Naive thymus-derived CD4-positive, alpha-beta T cell (primary cell): ENCODE measurements around the gene NUP98. TPM values are rescaled to one million over a fixed set of nuclear protein-coding genes. Genes with fewer than 3 reads are reported as not detected.

Experiments used
- ATAC-seq: fragments of 150-1000 bp; cut with Tn5 transposase; 2 replicates; pipeline ENCODE4 v1.10.0; 2021; ENCODE audit warnings: mild to moderate bottlenecking, moderate library complexity
- CTCF ChIA-PET: fragments of 350-600 bp; sonication (Branson Sonifier 250); formaldehyde crosslinking; loops from one replicate; lab custom pipeline; 2021; ENCODE audit warnings: antibody characterized with exemption; lab: Charles Lee
- POLR2A ChIA-PET: fragments of 350-600 bp; sonication (Branson Sonifier 250); formaldehyde crosslinking; loops from one replicate; lab custom pipeline; 2021; ENCODE audit warnings: antibody characterized with exemption, inconsistent platforms; lab: Charles Lee
- DNase-seq, 9 donors: peaks; one replicate each; pipeline versions ENCODE4 v3.0.0 to v3.0.0-alpha.2; 2020 to 2022; ENCODE audit warnings: mixed read lengths in 1 of 9
- H3K27ac ChIP-seq: one replicate; pipeline ENCODE4 v1.7.0; 2013; ENCODE audit warnings: mild to moderate bottlenecking, low read depth, low read length, moderate library complexity
- H3K27me3 ChIP-seq, 2 donors: one replicate each; pipeline ENCODE4 v1.7.0; 2013; ENCODE audit warnings: low read length in 2 of 2, mild to moderate bottlenecking in 2 of 2, moderate library complexity in 2 of 2; ENCODE audit not compliant: control insufficient read depth in 2 of 2, insufficient read depth in 2 of 2
- H3K36me3 ChIP-seq, 3 experiments: 1 replicate in 2 of 3; 2 replicates in 1 of 3; pipeline ENCODE4 v1.7.0; 2013; ENCODE audit warnings: low read length in 3 of 3, mild to moderate bottlenecking in 3 of 3, moderate library complexity in 1 of 3; ENCODE audit not compliant: insufficient read depth in 3 of 3, control insufficient read depth in 2 of 3
- H3K4me1 ChIP-seq, 2 donors: one replicate each; pipeline ENCODE4 v1.7.0; 2013; ENCODE audit warnings: low read length in 2 of 2, mild to moderate bottlenecking in 2 of 2, moderate library complexity in 1 of 2; ENCODE audit not compliant: control insufficient read depth in 2 of 2, insufficient read depth in 2 of 2
- H3K4me3 ChIP-seq: 2 replicates; pipeline ENCODE4 v1.7.0; 2013; ENCODE audit warnings: mild to moderate bottlenecking, low read length
- H3K9me3 ChIP-seq, 3 experiments: 1 replicate in 2 of 3; 2 replicates in 1 of 3; pipeline ENCODE4 v1.7.0; 2013; ENCODE audit warnings: low read length in 3 of 3; ENCODE audit not compliant: control insufficient read depth in 2 of 3
- H3K27ac Mint-ChIP-seq, 9 donors: one replicate each; pipeline ENCODE4 v1.8.0; 2020 to 2022; ENCODE audit warnings: mixed read lengths in 9 of 9, mild to moderate bottlenecking in 8 of 9, moderate library complexity in 5 of 9, inconsistent platforms in 2 of 9
- H3K27me3 Mint-ChIP-seq, 5 donors: one replicate each; pipeline ENCODE4 v1.8.0; 2021 to 2022; ENCODE audit warnings: mixed read lengths in 5 of 5, mild to moderate bottlenecking in 1 of 5
- H3K36me3 Mint-ChIP-seq, 5 donors: one replicate each; pipeline ENCODE4 v1.8.0; 2020 to 2022; ENCODE audit warnings: mixed read lengths in 5 of 5, mild to moderate bottlenecking in 3 of 5, inconsistent platforms in 1 of 5
- H3K4me1 Mint-ChIP-seq, 7 donors: one replicate each; pipeline ENCODE4 v1.8.0; 2020 to 2022; ENCODE audit warnings: mixed read lengths in 7 of 7, mild to moderate bottlenecking in 3 of 7, inconsistent platforms in 1 of 7
- H3K4me3 Mint-ChIP-seq, 10 donors: one replicate each; pipeline ENCODE4 v1.8.0; 2020 to 2022; ENCODE audit warnings: mild to moderate bottlenecking in 10 of 10, mixed read lengths in 10 of 10, moderate library complexity in 6 of 10, inconsistent platforms in 2 of 10
- H3K9me3 Mint-ChIP-seq, 11 donors: one replicate each; pipeline ENCODE4 v1.8.0; 2020 to 2022; ENCODE audit warnings: mixed read lengths in 11 of 11, mild to moderate bottlenecking in 4 of 11, inconsistent platforms in 1 of 11, moderate library complexity in 1 of 11
- intact Hi-C, 2 donors: fragments of 100-400 bp; cut with micrococcal nuclease; formaldehyde crosslinking; loops; one replicate each; pipeline ENCODE4 v1.15.1; 2023
- polyA plus RNA-seq, 2 donors: library from polyadenylated mRNA; unstranded; fragments of 300-500 nt; fragmentation: Illumina TruSeq; gene quantifications; one replicate each; pipeline ENCODE4 v1.2.3, GENCODE V29; 2021
- total RNA-seq, 6 experiments: library from RNA in 5 of 6; stranded (reverse) in 5 of 6; gene quantifications; 1 replicate in 5 of 6; 2 replicates in 1 of 6; pipeline ENCODE4 v1.2.3 and lab custom pipeline; 2021 to 2026

NUP98 gene
- total and polyA plus RNA-seq, 7 experiments from 2014 or later, result 45.0 to 137 (median 104) TPM

DNA sequence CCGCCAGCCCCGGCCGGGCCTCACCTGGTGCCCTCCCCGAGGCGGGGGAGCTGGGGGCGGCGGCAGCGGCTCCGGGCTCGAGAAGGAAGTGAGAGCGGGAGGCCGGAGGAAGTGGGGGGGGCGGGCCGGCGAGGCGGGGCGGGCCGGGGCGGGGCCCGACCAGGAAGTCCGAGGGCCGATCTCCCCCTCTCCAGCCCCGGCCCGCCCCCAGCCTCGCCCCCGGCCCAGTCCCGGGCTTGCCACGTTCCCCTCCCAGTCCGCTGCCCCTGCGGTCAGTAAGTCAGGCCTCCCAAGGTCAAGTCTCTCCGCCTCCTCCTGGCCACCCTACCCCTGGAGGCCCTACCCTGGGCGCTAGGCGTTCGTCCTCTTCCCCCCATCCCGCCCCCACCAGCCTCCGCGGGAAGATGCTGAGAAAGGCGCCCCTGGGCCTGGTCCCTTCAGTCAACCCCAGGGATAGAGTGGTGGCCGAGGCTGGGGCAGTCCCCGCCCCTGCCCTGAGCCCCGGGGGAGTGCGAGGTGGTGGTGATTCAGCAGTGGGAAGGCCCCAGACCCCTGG, 43.6 kb upstream of the NUP98 start, which contains the start of gene RHOG:
TSS of gene RHOG (minus strand) at position 90 of the 556 bp plus-strand sequence. CDS start 12,821 bp downstream, outside the sequence.
- no peaks in the 10 kb centered on the region for H3K9me3 ChIP-seq
- peaks cover 0 to 7% (median 0%) of the 10 kb centered on the region in 11 donors for H3K9me3 Mint-ChIP-seq

DNA sequence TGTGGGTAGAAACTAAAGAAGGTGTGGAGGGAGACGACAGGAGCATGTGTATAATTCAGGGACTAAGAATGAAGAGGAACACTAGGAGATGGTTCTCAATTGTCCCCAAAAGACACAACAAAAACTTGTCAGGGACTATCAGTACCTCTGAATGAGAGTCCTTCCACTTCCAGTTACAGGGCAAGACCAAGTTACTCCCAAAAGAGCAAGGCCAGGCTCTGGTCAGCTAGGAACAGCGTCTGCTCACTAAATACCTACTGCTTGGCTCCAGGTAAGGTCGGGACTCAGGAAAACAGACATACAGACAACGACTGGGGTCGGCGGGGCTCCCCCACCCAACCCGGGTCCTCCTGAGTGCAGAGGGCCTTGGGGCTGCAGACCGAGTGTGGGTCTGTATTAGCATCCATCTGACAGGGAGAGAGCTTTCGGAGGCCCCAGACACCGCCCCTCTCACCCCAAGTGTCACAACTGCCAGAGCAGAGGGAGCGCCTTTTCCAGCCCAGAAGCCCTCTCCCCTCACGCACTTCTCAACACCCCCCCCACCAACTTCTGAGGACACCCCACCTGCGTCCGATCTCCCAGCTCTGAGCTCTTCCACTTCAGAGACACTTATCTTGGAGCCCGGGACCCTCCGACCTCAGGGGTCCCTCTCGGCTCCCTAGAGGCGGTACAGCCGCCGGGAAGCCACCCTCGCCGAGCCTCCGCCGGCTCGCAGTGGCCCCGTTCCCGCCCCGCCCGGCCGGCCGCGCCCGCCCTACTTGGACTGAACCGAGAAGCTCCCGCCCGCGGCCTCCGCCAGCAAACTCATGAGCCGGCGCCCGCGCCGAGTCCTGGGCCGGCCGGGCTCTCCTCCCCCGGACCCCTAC, 42.9 kb upstream of the NUP98 start:
- DNase-seq (peak in 8 of 9 donors; percentile 37 to 57 (median 52)), ATAC-seq (no peak)
- H3K27ac ChIP-seq, result peak overlapping the region; percentile 95
- no peaks in the 10 kb centered on the region for H3K9me3 ChIP-seq
- intact Hi-C loops, result no loop called here
- H3K9me3 Mint-ChIP-seq, result peaks cover 0 to 7% (median 0%) of the 10 kb centered on the region in 11 donors
- no peaks in the 10 kb centered on the region for H3K27me3 ChIP-seq
- POLR2A ChIA-PET, result interaction anchor here (0.6 to 17.9 kb wide), 24 partner anchors 9 to 257 kb away, joined by 3 to 399 read pairs (median 6); partner anchors contain the start of genes NUP98, PGAP2 and STIM1
- H3K4me3 ChIP-seq, result peak overlapping the region; percentile 51
- peak overlapping the region; percentile 92 to 99 (median 95) for H3K4me3 Mint-ChIP-seq
- H3K36me3 ChIP-seq, result peaks cover 0 to 7% (median 0%) of the 10 kb centered on the region in 3 experiments
- H3K27ac Mint-ChIP-seq, result peak overlapping the region; percentile 88 to 99 (median 98)
- no peaks in the 10 kb centered on the region for H3K27me3 Mint-ChIP-seq
- H3K4me1 Mint-ChIP-seq, result peaks cover 27 to 73% (median 62%) of the 10 kb centered on the region in 7 donors
- peaks cover 43 to 44% of the 10 kb centered on the region in 2 donors for H3K4me1 ChIP-seq
- H3K36me3 Mint-ChIP-seq, result peaks cover 7 to 28% (median 9%) of the 10 kb centered on the region in 5 donors
- CTCF ChIA-PET, result interaction anchor here (0.6 to 12.5 kb wide), 13 partner anchors 9 to 233 kb away, joined by 3 to 213 read pairs (median 5); partner anchors contain the start of genes PGAP2 and STIM1

More for the DNA sequence above, 43.6 kb upstream of the NUP98 start, which contains the start of gene RHOG:
- H3K4me3 ChIP-seq, result peak within 1 kb of the TSS; percentile 51
- H3K36me3 Mint-ChIP-seq, result peaks cover 3 to 22% (median 4%) of the 10 kb centered on the region in 5 donors
- POLR2A ChIA-PET, result interaction anchor here (0.7 to 17.9 kb wide), 24 partner anchors 10 to 257 kb away, joined by 3 to 399 read pairs (median 6); partner anchors contain the start of genes NUP98, PGAP2 and STIM1
- intact Hi-C loops, result loop anchor here (1.0 kb wide), 7 partner anchors 8 to 253 kb away; partner anchors contain the start of genes NUP98 (in 2 of the 2), PGAP2 (in 2 of the 2) and RRM1 (in 2 of the 2)
- peaks cover 0 to 4% (median 0%) of the 10 kb centered on the region in 3 experiments for H3K36me3 ChIP-seq
- H3K4me3 Mint-ChIP-seq, result peak within 1 kb of the TSS; percentile 92 to 99 (median 96)
- DNase-seq, result peak in 6 of 9 donors; percentile 24 to 59 (median 48)
- H3K27ac Mint-ChIP-seq, result peak within 1 kb of the TSS; percentile 92 to 99 (median 98)
- no peaks in the 10 kb centered on the region for H3K27me3 ChIP-seq
- peaks cover 37 to 39% of the 10 kb centered on the region in 2 donors for H3K4me1 ChIP-seq
- H3K4me1 Mint-ChIP-seq, result peaks cover 20 to 70% (median 57%) of the 10 kb centered on the region in 7 donors
- ATAC-seq, result peak; percentile 40
- CTCF ChIA-PET, result interaction anchor here (0.7 to 12.5 kb wide), 16 partner anchors 8 to 251 kb away, joined by 3 to 213 read pairs (median 4); partner anchors contain the start of gene STIM1
- peak within 1 kb of the TSS; percentile 95 for H3K27ac ChIP-seq
- H3K27me3 Mint-ChIP-seq, result no peaks in the 10 kb centered on the region

DNA sequence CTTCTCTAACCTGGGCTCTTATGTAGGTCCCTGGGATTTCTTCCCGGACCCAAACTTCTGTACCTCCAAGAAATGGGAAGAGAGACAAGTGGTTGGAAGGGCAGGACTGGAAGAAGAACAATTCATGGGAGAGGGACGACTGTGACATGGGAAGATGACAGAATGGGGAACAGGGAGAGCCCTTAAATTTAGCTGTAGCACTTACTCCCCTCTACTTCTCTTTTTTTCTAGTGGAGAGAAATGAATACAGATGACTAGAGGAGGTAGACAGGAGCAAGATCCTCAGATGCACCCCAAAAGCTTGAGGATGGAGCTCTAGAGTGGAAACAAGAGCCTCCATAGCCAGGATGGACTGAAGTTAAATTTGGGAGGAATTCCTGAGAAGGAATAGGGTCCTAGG, 41.1 kb upstream of the NUP98 start:
- Mint-ChIP-seq H3K27me3 (no peaks in the 10 kb centered on the region), H3K27ac (peak overlapping the region; percentile 88 to 99 (median 98)), H3K4me1 (peaks cover 41 to 77% (median 68%) of the 10 kb centered on the region in 7 donors), H3K4me3 (peak overlapping the region; percentile 92 to 99 (median 95)), H3K36me3 (peaks cover 7 to 42% (median 20%) of the 10 kb centered on the region in 5 donors), H3K9me3 (peaks cover 0 to 7% (median 0%) of the 10 kb centered on the region in 11 donors)
- Histone ChIP-seq H3K4me3 (peak overlapping the region; percentile 51), H3K9me3 (no peaks in the 10 kb centered on the region), H3K36me3 (peaks cover 0 to 11% (median 0%) of the 10 kb centered on the region in 3 experiments), H3K27ac (peak overlapping the region; percentile 95), H3K27me3 (no peaks in the 10 kb centered on the region), H3K4me1 (peaks cover 61% of the 10 kb centered on the region in 2 donors)
- intact Hi-C loops, result no loop called here
- no peak for ATAC-seq
- DNase-seq, result no peak
- ChIA-PET POLR2A (interaction anchor here (0.5 to 17.9 kb wide), 10 partner anchors 13 to 769 kb away, joined by 3 to 399 read pairs (median 22); partner anchors contain the start of genes NUP98, PGAP2, STIM1 and TRIM68), CTCF (interaction anchor here (0.9 to 12.5 kb wide), 6 partner anchors 9 to 30 kb away, joined by 3 to 213 read pairs (median 6); partner anchors contain the start of genes PGAP2 and STIM1)

GRCh38 chr11:3837793-3838192, 40.4 kb upstream of the NUP98 start:
- Histone ChIP-seq H3K27ac (peak overlapping the region; percentile 95), H3K9me3 (no peaks in the 10 kb centered on the region), H3K4me3 (peak overlapping the region; percentile 51), H3K4me1 (peaks cover 66 to 68% of the 10 kb centered on the region in 2 donors), H3K27me3 (no peaks in the 10 kb centered on the region), H3K36me3 (peaks cover 0 to 11% (median 0%) of the 10 kb centered on the region in 3 experiments)
- intact Hi-C loops, result no loop called here
- Mint-ChIP-seq H3K27me3 (no peaks in the 10 kb centered on the region), H3K4me1 (peaks cover 46 to 78% (median 70%) of the 10 kb centered on the region in 7 donors), H3K4me3 (peak overlapping the region; percentile 92 to 99 (median 95)), H3K36me3 (peaks cover 7 to 42% (median 20%) of the 10 kb centered on the region in 5 donors), H3K9me3 (peaks cover 0 to 7% (median 0%) of the 10 kb centered on the region in 11 donors), H3K27ac (peak overlapping the region; percentile 88 to 99 (median 98))
- ChIA-PET POLR2A (interaction anchor here (0.8 to 17.9 kb wide), 6 partner anchors 9 to 112 kb away, joined by 6 to 399 read pairs (median 46); partner anchors contain the start of genes PGAP2 and STIM1), CTCF (interaction anchor here (0.8 to 12.5 kb wide), 6 partner anchors 9 to 29 kb away, joined by 3 to 213 read pairs (median 6); partner anchors contain the start of genes PGAP2 and STIM1)
- DNase-seq, result no peak
- no peak for ATAC-seq

GRCh38 chr11:3836903-3837302, 39.5 kb upstream of the NUP98 start:
- H3K27me3 ChIP-seq, result no peaks in the 10 kb centered on the region
- H3K4me3 Mint-ChIP-seq, result peak overlapping the region; percentile 82 to 99 (median 94)
- peaks cover 0 to 7% (median 0%) of the 10 kb centered on the region in 11 donors for H3K9me3 Mint-ChIP-seq
- CTCF ChIA-PET, result interaction anchor here (1.0 to 12.5 kb wide), 4 partner anchors 10 to 28 kb away, joined by 3 to 213 read pairs (median 6); partner anchors contain the start of genes PGAP2 and STIM1
- peaks cover 54 to 82% (median 75%) of the 10 kb centered on the region in 7 donors for H3K4me1 Mint-ChIP-seq
- H3K27ac Mint-ChIP-seq, result peak overlapping the region; percentile 84 to 99 (median 97)
- DNase-seq (peak in 8 of 9 donors; percentile 47 to 63 (median 54)), ATAC-seq (no peak)
- H3K4me3 ChIP-seq, result peak overlapping the region; percentile 51
- no peaks in the 10 kb centered on the region for H3K9me3 ChIP-seq
- H3K4me1 ChIP-seq, result peaks cover 72 to 73% of the 10 kb centered on the region in 2 donors
- H3K36me3 Mint-ChIP-seq, result peaks cover 7 to 42% (median 22%) of the 10 kb centered on the region in 5 donors
- H3K27ac ChIP-seq, result peak overlapping the region; percentile 95
- intact Hi-C loops, result no loop called here
- peaks cover 0 to 12% (median 2%) of the 10 kb centered on the region in 3 experiments for H3K36me3 ChIP-seq
- no peaks in the 10 kb centered on the region for H3K27me3 Mint-ChIP-seq
- POLR2A ChIA-PET, result interaction anchor here (0.7 to 17.9 kb wide), 11 partner anchors 7 to 221 kb away, joined by 3 to 399 read pairs (median 4); partner anchors contain the start of gene STIM1
